Fibroblast of the aortic adventitia (primary cell): ENCODE results near the gene CNTLN. TPM values are rescaled to one million over a fixed set of nuclear protein-coding genes. Genes with fewer than 3 reads are reported as not detected.
A peak's percentile ranks its signal among the peaks of the same experiment; 100 is the strongest.

ENCODE experiments used
- DNase-seq: peaks from one replicate; pipeline ENCODE4 v3.0.0-alpha.2; 2010; ENCODE audit warnings: low read depth
- H3K4me3 ChIP-seq: 2 replicates; pipeline ENCODE4 v1.5.1; 2011; ENCODE audit warnings: low read depth, mild to moderate bottlenecking, control low read depth, low read length, moderate library complexity
- total RNA-seq: library from RNA; depleted of rRNA; stranded (reverse); fragments of >200 nt; gene quantifications from 2 replicates; pipeline ENCODE4 v1.2.3, GENCODE V29; 2012; ENCODE audit warnings: low replicate concordance
- TF ChIP-seq, protein P1 (sequence below): IDR thresholded peaks from 2 replicates; pipeline ENCODE4 v1.5.1; 2011; ENCODE audit warnings: mild to moderate bottlenecking, low read length, control low read depth, inconsistent platforms; ENCODE audit not compliant: insufficient read depth

Gene CNTLN
- total RNA-seq, 1 donor, result 27.2 TPM

DNA sequence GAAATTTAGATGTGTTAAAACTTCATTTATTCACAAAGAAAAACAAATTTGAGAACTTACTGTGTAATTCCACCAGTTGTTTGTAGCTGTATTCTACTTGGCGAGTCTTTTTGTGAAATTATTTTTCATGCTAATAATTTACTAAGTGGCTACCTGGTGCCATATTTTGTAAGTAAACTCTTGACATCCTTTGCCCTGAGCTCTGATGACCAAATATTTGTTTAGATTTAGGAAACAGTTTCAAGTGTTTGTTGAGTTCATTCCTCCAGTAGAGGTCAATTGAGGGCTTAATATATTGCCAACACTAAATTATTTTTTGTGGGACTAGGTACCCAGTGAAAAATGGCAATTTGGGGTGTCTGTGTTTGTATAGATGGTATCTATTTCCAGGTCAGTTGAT is 3.7 kb downstream of the CNTLN start:
- DNase-seq, result no peak
- TF ChIP-seq, protein P1, sequence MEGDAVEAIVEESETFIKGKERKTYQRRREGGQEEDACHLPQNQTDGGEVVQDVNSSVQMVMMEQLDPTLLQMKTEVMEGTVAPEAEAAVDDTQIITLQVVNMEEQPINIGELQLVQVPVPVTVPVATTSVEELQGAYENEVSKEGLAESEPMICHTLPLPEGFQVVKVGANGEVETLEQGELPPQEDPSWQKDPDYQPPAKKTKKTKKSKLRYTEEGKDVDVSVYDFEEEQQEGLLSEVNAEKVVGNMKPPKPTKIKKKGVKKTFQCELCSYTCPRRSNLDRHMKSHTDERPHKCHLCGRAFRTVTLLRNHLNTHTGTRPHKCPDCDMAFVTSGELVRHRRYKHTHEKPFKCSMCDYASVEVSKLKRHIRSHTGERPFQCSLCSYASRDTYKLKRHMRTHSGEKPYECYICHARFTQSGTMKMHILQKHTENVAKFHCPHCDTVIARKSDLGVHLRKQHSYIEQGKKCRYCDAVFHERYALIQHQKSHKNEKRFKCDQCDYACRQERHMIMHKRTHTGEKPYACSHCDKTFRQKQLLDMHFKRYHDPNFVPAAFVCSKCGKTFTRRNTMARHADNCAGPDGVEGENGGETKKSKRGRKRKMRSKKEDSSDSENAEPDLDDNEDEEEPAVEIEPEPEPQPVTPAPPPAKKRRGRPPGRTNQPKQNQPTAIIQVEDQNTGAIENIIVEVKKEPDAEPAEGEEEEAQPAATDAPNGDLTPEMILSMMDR, result no peak
- no peak overlapping the region for H3K4me3 ChIP-seq

DNA sequence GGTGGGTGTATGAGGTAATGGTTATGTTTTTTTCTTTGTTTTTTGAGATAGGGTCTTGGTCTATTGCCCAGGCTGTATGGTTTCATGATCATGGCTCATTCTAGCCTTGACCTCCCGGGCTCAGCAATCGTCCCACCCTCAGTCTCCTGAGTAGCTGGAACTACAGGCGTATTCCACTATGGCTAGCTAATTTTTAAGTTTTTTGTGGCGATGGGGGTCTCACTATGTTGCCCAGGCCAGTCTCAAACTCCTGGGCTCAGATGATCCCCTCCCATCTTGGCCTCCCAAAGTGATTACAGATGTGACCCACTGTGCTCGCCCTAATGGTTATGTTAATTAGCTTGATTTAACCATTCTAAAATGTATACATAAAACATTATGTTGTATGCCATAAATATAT is 5.6 kb downstream of the CNTLN start:
- DNase-seq, result no peak
- no peak overlapping the region for H3K4me3 ChIP-seq
- TF ChIP-seq, protein P1, result no peak

DNA sequence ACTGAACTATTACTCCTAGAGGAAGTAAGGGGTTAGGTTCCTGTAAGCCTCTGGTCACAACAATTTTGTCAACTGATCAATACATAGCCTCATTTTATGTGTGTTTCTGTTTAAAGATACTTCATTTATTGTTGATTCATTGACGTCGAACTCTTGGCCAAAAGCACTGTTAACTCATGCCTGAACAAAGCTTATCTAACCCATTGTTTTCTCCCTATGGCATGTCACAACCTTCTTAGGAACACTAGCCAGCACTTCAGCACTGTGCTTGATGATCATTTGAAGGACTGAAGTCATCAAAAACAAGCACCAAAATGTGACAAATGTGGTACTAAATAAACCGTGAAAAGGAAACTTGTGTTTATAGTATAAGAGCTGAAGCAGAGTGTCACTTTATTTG is 13.5 kb downstream of the CNTLN start:
- peak; percentile 19 for DNase-seq
- no peak overlapping the region for H3K4me3 ChIP-seq
- TF ChIP-seq, protein P1, result no peak

DNA sequence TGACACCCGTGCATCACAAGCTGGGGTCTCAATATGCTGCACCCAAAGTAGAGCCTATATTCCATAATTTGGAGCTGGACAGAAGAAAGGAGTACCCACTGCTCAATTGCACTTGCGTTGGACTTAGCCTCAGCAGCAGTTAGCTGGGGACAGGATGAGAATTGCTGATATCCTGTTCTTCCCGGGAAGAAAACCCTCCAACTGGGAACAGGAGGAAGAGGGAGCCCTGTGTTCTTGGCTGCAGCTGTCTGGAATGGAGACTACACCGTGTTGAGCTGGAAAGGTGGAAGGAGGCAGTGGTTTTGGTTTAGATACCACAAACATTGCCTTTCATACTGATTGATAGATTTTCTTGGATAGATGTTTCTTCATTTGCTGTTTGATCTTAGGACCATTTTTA is 24.6 kb downstream of the CNTLN start:
- TF ChIP-seq, protein P1, result no peak
- no peak overlapping the region for H3K4me3 ChIP-seq
- no peak for DNase-seq

DNA sequence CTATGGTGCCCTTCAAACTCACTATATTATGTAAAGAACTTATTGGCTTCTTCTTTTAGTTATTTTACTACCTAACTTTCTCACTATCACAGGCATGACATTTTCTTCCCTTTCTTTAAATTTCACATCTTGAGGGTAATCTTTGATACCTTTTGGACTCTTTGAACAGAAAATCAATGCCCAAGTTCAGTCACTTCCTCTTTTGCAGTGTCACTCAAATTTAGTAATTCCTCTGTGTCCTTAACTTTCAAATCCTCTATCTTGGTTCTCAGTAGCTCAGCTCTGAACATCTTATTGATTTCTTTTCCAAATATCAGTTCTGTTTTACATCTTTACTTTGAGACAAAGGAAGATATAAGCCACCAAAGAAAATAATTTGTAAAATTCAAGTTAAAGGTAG is 25.5 kb downstream of the CNTLN start:
- TF ChIP-seq, protein P1, result no peak
- DNase-seq, result no peak
- H3K4me3 ChIP-seq, result no peak overlapping the region

DNA sequence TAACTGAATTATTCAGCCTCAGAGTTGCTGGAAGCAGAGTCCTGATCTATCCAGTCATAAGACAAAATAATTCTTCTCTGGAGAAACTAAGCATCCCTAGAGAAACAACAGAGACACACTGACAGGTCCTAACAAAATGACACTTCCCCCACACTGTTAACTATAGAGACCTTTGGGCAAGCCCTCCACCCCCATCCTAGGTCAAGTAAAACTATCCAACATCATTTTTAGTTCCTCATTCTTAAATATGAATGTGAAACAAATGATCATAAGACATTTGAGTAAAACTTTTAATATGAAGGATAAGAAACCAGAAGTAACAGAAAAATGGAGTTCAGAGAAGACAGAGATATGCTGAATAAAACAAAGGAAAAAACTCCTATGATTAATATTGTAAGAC is 30.9 kb downstream of the CNTLN start:
- no peak for DNase-seq
- TF ChIP-seq, protein P1, result no peak
- H3K4me3 ChIP-seq, result no peak overlapping the region

DNA sequence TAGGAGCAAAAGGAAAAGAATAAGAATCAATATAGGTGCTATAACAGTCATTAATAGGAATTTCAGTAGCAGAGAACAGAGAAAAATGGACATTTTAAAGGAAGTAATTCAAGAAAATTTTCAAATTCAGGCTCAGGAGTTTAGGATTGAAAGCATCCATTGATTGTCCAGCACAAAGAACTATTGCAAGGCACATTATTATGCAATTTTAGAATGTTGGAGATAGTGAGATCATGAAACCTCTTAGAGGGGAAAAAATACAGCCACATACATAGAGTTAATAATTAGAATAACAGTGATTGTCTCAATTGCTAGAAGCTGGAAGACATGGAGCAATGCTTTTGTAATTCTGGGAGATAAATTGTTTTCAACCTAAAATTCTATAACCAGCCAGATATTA is 31.5 kb downstream of the CNTLN start:
- no peak for DNase-seq
- TF ChIP-seq, protein P1, result no peak
- no peak overlapping the region for H3K4me3 ChIP-seq
